ENCODE measurements around the gene TXNL4A. TPM values are rescaled to one million over a fixed set of nuclear protein-coding genes. Genes with fewer than 3 reads are reported as not detected.

The TXNL4A gene
- total and polyA plus RNA-seq, 9 donors = 9.4 to 57.1 (median 42.3) TPM

GRCh38 chr18:79980585-79980984, 7.8 kb downstream of the TXNL4A start:
- WGBS, 3 donors = 80 to 84% (median 83%) methylated on average over 13 of the region's 13 CpGs
- TF ChIP-seq POLR2A (IDR thresholded peaks at IDR 0.05) = no peak
- no peak for TF ChIP-seq EP300 (IDR thresholded peaks at IDR 0.05)
- TF ChIP-seq CTCF (IDR thresholded peaks at IDR 0.05) = no peak
- no peaks in the 10 kb centered on the region for H3K4me1 ChIP-seq (ENCODE audit: insufficient read depth)

GRCh38 chr18:79979843-79980242, 8.5 kb downstream of the TXNL4A start:
- DNase-seq = no peak
- H3K9me3 ChIP-seq = no peaks in the 10 kb centered on the region
- no peak overlapping the region for H3K27ac ChIP-seq
- no peaks in the 10 kb centered on the region for H3K36me3 ChIP-seq
- no peaks in the 10 kb centered on the region for H3K4me1 ChIP-seq (ENCODE audit: insufficient read depth)
- H3K4me3 ChIP-seq = no peak overlapping the region
- no peaks in the 10 kb centered on the region for H3K27me3 ChIP-seq
- WGBS, 3 donors = 93 to 95% (median 94%) methylated on average over 5 of the region's 5 CpGs
- no peak for TF ChIP-seq POLR2A (IDR thresholded peaks at IDR 0.05)
- no peak for TF ChIP-seq EP300 (IDR thresholded peaks at IDR 0.05)
- no peak for TF ChIP-seq CTCF (IDR thresholded peaks at IDR 0.05)
- intact Hi-C loops (cut with DNase I) = loop anchor here in 1 of 4 donors (10.0 kb wide), 1 partner anchor 55 kb away; the partner anchor contains the start of gene RBFA

More at GRCh38 chr18:79980585-79980984, 7.8 kb downstream of the TXNL4A start:
- H3K4me3 ChIP-seq = no peak overlapping the region
- no peak for DNase-seq
- H3K27ac ChIP-seq = no peak overlapping the region
- no peaks in the 10 kb centered on the region for H3K36me3 ChIP-seq
- no peaks in the 10 kb centered on the region for H3K9me3 ChIP-seq
- H3K27me3 ChIP-seq = no peaks in the 10 kb centered on the region
- intact Hi-C loops (cut with DNase I) = loop anchor here in 1 of 4 donors (10.0 kb wide), 1 partner anchor 54 kb away; the partner anchor contains the start of gene RBFA

GRCh38 chr18:79975985-79976680, 12.2 kb downstream of the TXNL4A start:
- intact Hi-C loops (cut with DNase I) = no loop called here
- no peak overlapping the region for H3K27ac ChIP-seq
- H3K4me3 ChIP-seq = no peak overlapping the region
- TF ChIP-seq CTCF (IDR thresholded peaks at IDR 0.05) (no peak), EP300 (IDR thresholded peaks at IDR 0.05) (no peak), POLR2A (IDR thresholded peaks at IDR 0.05) (no peak)
- no peak for DNase-seq
- no peaks in the 10 kb centered on the region for H3K27me3 ChIP-seq
- H3K9me3 ChIP-seq = no peaks in the 10 kb centered on the region
- H3K36me3 ChIP-seq = no peaks in the 10 kb centered on the region
- WGBS, 3 donors = 81 to 84% (median 83%) methylated on average over 14 of the region's 14 CpGs
- no peaks in the 10 kb centered on the region for H3K4me1 ChIP-seq (ENCODE audit: insufficient read depth)

GRCh38 chr18:79975043-79975442, 13.3 kb downstream of the TXNL4A start:
- WGBS, 3 donors = 71 to 82% (median 78%) methylated on average over 4 of the region's 4 CpGs
- TF ChIP-seq POLR2A (IDR thresholded peaks at IDR 0.05) = no peak
- no peak for TF ChIP-seq EP300 (IDR thresholded peaks at IDR 0.05)
- no peak for TF ChIP-seq CTCF (IDR thresholded peaks at IDR 0.05)
- DNase-seq = no peak
- Histone ChIP-seq H3K4me1 (ENCODE audit: insufficient read depth) (no peaks in the 10 kb centered on the region), H3K4me3 (no peak overlapping the region), H3K27me3 (no peaks in the 10 kb centered on the region), H3K27ac (no peak overlapping the region), H3K36me3 (no peaks in the 10 kb centered on the region), H3K9me3 (no peaks in the 10 kb centered on the region)
- intact Hi-C loops (cut with DNase I) = no loop called here

Data from ovary (tissue), 9 donors.